Smooth muscle cell of the brain vasculature (primary cell): ENCODE measurements around the gene PALD1.

Experiments used
- DNase-seq: peaks from one replicate; pipeline ENCODE4 v3.0.0-alpha.2; 2012; ENCODE audit warnings: low read depth, low spot score

PALD1 gene

GRCh38 chr10:70588859-70589570, 110.4 kb downstream of the PALD1 start:
- no peak for DNase-seq

GRCh38 chr10:70589762-70590654, 111.4 kb downstream of the PALD1 start:
- no peak for DNase-seq

GRCh38 chr10:70590655-70591416, 112.3 kb downstream of the PALD1 start:
- DNase-seq, result no peak

GRCh38 chr10:70592186-70592735, 113.7 kb downstream of the PALD1 start:
- no peak for DNase-seq

GRCh38 chr10:70592746-70593512, 114.4 kb downstream of the PALD1 start:
- no peak for DNase-seq

- DNase-seq, result no peak
These were observed 114.9 kb downstream of the PALD1 start for GRCh38 chr10:70593513-70593890.

GRCh38 chr10:70594161-70594560, 115.6 kb downstream of the PALD1 start:
- no peak for DNase-seq

GRCh38 chr10:70595566-70596016, 117.0 kb downstream of the PALD1 start:
- no peak for DNase-seq

- DNase-seq, result no peak
These were observed 117.7 kb downstream of the PALD1 start for GRCh38 chr10:70596110-70596798.

GRCh38 chr10:70596860-70597809, 118.6 kb downstream of the PALD1 start:
- no peak for DNase-seq

GRCh38 chr10:70597856-70598815, 119.6 kb downstream of the PALD1 start:
- DNase-seq, result no peak

- no peak for DNase-seq
These were observed 120.3 kb downstream of the PALD1 start for GRCh38 chr10:70598857-70599295.

GRCh38 chr10:70599319-70599718, 120.8 kb downstream of the PALD1 start:
- DNase-seq, result no peak

- DNase-seq, result no peak
These were observed 121.2 kb downstream of the PALD1 start for GRCh38 chr10:70599791-70600190.

GRCh38 chr10:70600512-70601395, 122.2 kb downstream of the PALD1 start:
- no peak for DNase-seq

- DNase-seq, result no peak
These were observed 123.2 kb downstream of the PALD1 start for GRCh38 chr10:70601746-70602145.
